ENCODE measurements around the gene C1orf105. TPM values are rescaled to one million over a fixed set of nuclear protein-coding genes. Genes with fewer than 3 reads are reported as not detected.

The C1orf105 gene
- polyA plus RNA-seq, 1 donor, result 111 TPM

DNA sequence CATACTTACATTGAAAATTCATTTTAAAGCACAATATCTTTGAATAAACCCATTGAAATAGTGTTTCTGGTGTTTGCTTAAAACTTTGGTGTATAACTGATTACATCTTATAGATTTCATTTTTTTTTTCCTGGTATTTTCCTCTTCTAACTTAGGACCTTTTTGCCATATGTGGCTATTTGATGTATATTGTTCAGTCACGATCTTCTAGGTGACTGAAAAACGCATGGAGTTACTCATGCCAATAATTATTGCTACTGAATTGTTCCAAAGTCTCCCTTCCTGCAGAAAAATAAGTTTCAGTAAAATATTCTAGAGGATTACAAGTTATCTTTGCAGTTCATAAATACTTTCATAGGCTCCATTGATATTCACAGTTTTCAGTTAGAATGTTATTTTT, 22.9 kb upstream of the C1orf105 start:
- no peak for DNase-seq

DNA sequence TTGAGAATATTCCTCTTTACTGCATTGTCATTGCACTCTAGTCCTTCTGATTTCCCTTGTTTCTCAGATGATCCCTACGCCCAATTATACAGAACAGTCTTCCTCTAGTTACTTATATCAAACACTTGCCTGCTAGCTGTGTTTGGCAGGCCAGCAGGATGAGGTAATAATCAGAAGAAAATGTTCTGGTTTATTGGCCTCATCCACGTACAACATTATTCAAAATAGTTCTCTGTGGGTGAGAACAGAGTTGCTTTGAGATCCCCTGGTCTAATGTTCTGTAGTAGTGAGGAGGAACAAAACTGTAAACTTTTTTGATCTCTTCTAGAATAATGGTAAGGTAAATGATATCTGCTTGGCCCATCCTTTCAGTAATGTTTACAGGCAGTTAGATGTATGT, 22.3 kb upstream of the C1orf105 start:
- DNase-seq, result no peak

DNA sequence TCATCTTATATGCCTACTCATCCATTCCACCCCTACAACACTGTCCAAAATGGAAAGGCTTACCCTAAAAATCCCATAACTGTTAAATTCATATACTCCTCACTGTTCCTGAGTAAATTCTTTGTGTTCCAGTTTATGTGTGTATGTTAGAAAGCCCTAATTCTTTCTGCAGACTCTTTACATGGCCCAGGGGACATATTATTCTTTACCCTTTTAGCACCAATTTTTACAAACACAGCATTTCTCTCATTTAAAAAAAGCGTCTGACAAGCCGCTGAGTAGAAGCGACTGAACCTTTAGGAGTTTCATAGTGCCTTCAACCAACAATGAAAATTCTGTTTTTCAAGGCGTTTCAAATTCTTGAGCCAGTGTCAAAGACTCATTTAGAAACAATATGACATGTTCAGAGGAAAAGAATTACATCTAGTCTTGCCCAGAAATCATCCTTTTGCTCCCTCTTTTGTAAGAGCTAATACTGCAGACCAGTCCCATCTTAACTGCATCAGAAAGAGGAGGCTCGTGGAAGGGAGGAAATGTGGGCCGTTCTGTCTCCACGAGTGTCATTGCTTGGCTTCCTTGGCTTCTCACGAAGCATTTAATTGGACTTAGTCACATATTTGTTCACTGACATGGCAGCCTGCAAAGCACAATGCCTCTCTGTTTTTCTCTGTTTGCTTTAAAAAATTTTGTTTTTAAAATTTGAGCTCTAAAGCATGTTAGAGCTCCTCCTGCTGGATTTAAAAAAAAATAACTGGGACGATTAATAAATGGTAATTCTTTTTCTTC, 21.3 kb upstream of the C1orf105 start:
- peak; percentile 87 for DNase-seq

DNA sequence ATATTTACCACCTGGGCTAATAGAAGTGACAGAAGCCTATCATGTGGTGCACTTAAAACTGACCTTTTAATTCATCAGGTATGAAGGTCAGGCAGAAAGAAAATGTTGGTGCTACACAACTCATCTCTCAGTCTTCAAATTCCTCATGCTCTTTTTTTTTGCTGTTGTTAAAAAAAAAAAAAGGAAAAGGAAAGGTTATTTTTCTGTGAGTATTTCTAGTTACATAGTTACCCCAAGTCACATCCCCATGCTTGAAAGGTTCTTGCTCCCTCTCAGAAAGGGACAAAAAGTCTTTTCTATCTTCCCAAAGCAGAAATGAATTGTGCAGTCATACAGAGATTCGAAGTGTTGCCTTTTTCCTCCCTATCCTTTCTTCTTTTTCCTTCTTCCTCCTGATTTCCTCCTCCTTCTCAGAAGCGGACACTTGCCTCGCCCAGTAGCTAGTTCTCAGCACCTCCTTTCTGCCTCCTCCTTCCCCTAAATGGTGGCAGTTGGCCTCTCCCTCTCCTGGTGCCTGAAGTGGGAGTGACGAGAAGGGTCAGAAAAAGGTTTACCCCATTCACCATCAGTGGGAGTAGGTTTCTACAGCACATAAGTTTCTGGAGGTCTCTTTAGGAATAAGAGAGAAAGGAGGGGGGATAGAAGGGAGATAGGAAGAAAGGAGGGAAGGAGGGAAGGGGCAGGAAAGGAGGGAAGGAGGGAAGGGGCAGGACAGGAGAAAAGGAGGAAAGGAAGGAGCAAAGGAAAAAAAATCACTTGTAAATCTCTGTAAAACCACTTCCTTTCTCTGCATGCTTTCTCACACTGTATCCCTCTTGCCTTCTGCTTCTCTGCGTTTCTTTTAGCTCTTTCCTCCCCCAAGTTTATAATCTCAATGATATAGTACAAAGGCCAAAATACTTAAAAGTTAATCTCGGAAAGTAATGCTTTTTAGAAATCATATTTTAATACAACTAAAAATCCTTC, 20.4 kb upstream of the C1orf105 start:
- no peak for DNase-seq

DNA sequence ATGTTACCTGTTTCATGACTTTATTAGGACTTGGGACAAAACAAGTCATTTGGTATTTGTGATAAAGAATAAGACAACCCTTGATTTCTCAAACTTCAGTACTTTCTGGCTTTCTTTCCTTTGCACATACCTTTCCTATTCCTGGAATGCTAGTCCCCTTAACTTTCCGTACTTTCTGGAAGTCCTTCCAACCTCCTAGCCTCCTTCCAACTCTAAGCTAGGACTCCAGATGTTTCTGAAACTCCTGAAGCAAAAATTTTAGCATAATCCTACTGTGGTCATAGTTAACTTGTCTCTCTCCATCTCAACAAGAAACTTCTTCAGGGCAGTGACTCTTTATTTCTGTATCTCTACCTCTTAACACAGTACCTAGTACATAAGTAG, 19.8 kb upstream of the C1orf105 start:
- DNase-seq, result peak; percentile 69

DNA sequence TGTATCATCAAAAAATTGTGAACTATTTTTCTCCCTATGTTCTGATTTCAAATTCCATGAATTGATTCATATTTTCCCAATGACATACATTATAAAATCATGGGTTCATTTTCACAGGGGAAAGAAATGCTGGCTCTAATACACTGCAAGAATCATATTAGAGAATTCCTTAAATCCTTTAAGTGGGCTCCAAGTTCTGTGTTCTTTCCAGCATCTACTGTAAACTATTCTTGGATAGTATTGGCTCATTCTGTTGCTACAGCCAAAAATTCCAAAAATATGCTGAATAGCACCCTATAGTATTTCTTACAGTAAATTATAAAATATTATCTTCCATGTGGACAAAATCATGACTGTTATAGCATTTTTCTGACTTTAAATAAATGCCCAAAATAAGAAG, 19.0 kb upstream of the C1orf105 start:
- DNase-seq, result peak; percentile 55

DNA sequence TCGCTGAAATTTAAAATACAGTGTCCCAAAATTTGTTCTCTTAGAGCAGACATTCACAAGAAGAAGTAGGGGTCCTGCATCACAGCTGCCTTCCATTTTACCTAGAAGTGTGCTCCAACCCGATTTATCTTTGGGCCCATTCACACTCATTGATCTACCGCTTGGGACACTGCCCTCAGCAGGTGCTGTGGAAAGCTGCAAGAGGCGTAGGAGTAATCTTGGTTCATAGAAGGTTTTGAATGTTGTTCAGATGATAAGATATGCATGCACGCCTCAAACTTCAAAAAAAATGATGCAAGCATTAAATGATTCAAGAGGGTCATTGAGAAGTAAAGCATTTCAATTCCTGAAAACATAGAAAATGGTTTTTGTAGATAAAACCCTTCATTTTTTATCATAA, 18.6 kb upstream of the C1orf105 start:
- peak; percentile 54 for DNase-seq

DNA sequence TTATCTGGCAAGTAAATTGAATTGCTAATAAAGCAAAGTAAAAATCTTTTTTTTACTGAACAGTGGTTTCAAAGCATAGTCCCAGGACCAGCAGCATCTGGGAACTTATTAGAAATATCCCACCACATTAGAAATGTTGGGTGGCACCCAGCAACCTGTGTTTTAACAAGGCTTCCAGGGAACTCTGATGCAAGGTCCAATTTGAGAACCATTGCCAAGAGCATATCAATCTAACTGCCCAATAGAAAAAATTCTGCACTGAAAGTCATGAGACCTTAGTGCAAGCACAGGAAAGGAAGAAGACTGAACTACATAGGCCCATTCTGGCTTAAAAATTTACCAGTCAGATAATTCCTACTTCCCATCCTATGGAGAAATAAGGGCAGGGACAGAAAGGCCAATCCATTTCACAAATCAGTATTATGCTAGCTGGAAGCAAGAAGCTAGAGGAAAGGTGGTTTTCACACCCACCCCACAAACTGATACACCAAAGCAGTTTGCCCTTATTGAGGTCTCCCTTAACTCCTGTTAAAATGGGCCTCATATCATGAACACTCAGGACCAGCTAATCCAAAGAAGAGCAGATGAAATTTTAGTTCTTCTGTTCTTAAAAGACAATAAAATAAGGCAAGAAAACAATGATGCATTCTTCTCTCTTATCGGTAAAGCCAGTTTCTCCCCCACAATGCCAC, 17.5 kb upstream of the C1orf105 start:
- no peak for DNase-seq

DNA sequence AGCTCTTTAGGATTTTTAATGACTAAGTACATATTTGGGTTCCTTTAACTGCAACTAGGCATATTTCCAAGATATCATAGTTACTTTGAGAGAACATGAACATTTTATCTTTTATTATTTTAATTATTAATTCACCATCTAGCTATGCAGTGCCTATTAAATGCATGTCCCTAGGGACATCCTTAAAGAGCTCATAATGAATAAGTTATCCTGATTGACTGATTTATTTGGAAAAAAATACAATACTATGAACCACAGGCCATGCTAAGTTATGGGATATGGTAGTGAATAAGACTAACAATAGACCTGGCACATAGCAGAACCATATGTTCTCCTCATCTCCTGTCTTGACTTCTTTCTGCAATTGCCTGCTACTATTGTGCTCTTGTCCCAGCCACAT, 16.4 kb upstream of the C1orf105 start:
- no peak for DNase-seq

DNA sequence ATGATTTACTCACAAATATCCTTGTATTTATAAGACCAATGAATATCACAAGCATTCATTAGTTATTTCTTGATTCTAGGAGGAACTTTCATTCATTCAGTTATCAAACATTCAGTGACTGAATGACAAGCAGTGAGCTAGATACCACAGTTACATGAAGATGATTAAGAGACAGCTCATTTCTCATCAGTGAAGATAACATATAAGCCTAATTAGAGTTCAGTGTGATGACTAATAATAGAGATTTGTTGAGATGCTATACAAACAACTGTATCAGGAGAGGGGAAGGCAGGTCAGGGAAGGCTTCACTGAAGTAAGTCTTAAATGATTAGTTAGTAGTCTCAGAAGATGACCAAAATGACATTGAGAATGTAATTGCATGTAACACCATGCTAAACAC, 14.6 kb upstream of the C1orf105 start:
- no peak for DNase-seq

DNA sequence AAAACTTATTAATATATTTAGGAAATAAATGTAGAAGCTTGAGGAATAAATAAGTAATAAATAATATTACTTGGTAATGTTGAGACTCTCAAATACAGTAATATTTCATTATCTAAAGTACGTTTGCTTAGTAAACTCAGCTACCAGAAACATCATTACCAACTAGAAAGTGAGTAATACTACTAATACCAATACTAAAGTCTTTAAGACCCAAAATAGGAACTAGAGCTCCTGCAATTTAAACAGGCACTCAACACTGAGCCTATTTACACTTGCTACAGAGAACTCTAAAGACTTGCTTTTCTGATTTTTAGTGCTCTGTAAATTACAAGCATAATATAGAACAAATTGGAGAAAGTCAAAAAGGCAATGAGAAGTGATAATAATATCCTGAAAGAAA, 13.5 kb upstream of the C1orf105 start:
- DNase-seq, result no peak

DNA sequence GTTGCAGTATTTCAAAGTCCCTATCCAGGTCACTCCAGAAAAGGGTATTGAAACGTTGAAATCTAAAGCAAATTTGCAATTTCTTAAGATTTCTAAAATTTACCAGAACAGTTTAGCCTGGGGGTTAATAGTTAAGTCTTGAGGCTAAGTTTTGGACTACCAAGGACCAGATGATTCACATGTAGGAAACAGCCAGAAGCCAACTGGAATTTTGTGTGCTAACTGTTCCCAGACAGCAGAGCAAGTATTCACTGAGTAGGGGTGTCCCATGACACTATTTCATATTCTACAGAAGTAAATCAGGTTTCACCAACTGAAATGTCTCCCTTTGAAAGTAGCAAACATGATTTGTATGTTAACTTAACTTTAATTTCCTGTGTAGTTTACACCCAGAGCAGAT, 11.5 kb upstream of the C1orf105 start:
- DNase-seq, result no peak

DNA sequence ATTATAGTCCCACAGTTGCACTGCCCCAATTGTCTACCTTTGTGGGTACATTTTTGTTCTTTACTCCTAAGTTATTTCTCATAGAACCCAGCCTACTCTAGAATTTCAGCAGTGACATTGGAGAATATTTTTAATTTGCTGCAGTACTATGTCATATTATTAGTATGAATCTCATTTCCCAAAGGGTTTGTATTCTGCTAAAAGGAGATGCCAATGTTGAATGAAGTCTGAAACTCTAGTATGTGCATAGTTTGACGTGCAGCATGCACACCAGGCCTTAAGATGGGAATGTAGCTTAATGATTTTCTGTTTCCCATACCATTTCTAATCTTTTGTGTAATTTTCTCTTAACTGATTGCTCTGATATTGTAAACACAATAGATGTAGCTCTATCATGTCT, 10.5 kb upstream of the C1orf105 start:
- DNase-seq, result no peak

DNA sequence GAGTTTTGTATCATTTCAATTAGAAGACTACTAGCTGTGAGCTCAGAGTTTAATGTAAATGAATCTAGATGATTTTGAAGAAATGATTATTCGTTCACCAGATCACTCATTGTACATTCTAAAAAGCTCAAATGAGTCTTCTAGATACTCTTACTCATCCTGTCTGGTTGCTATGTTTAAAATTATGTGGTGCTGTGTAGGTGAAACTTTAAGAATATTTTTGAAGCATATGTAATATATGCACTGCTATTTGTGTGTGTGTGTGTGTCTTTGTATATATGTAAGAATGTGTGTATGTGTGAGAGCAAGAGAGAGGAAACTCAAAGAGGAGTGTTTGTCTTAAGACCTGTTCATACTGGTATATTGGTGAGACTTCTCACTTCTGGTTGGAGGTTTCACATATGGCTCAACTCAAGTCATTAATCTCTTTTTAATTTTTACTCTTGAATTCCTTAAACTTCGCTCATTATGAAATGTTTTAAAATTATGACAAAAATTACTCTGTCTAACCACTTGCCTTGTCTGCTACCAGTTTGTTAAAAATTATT, 8.6 kb upstream of the C1orf105 start:
- DNase-seq, result no peak

DNA sequence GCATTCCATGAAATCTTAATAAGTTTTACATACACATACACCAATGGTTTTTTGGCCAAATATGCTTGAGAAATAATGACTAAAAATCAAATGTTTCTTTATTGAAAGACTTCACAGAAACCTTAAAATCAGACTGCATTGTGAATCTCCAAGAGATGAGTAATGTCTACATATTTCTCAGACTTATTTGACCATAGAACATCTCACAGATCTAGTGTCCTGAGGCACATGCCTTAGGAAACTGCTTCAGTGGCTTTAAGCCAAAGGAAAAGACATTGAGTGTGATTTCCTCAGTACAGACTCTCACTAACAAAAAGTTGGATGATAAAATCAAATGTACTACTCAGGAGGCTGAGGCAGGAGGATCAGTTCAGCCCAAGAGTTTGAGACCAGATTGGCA, 6.2 kb upstream of the C1orf105 start:
- no peak for DNase-seq

DNA sequence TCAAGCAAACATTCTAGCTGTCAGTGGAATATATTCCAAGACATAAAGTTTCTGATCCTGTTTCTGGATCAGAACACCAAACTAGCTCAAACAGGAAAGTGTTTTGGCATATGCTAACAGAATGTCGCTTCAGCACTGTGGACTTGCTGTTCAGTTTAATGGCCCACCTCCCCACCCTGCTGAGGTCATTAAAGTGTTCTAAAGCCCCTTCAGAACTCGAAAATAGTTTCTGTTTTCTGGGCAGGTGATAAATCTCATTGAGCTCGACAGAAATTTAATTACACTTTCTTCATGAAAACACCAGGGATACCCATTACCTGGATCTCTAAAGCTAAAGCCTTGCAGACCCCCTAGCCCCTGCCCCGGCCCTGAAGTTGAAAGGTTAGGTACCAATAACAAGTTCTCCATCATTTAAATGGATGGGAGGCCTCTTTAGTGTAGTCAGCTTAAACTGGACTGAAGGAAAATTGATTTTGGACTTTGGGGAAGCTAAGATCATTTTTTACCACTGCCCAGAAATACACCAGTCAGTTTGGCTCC, 3.9 kb upstream of the C1orf105 start:
- DNase-seq, result no peak

DNA sequence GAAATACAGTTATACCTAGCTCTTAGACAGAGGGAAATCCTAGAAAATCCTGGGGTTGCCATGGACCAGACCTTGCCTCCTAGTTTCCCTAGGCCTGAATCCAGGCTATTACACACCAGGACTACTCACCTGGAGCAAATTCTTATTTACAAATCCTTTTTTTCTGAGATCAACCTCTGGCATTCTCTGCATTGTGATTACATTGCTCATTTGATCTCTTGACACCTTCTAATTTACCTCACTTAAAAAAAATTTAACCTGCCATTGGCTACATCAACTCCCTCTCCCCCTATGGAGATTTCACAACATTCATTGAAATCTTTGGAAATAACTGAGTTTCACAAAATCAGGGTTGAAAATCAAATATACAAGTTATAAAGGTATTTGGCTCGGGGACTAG, 2.9 kb upstream of the C1orf105 start:
- no peak for DNase-seq

DNA sequence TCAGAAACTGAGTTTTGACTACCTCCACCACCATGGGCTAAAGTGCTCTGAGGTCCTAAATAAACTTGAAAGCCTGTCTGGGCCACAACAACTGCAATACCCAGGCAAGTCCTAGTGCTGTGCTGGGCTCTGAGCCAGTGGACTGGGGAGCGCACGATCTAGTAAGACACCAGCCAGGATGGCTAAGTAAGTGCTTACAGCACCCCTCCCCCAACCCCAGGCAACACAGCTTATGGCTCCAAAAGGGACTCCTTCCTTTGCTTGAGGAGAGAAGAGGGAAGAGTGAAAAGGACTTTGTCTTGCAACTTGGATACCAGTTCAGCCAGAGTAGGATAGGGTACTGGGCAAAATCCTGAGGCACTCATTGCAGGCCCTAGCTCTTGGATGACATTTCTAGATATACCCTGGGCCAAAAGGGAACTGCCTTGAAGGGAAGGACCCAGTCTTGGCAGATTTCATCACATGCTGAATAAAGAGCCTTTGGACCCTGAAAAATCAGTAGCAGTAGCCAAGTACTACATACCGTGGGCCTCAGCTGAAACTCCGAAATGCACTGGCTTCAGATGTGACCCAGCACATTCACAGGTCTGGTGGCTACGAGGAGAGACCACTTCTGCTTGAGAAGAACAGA, 1.6 kb downstream of the C1orf105 start:
- no peak for DNase-seq

DNA sequence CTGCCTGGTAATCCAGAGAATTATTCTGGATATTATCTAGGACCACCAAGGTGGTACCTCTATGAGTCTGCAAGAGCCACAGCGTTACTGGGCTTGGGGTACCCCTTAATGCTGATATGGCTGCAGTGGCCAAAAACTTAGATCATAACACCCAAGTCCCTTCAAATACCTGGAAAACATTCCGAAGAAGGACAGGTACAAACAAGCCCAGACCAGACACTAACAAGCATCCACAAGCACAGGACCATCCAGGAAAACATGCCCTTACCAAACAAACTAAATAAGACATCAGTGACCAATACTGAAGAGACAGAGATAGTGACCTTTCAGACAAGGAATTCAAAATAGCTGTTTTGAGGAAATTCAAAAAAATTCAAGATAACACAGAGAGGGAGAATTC, 2.9 kb downstream of the C1orf105 start:
- no peak for DNase-seq

DNA sequence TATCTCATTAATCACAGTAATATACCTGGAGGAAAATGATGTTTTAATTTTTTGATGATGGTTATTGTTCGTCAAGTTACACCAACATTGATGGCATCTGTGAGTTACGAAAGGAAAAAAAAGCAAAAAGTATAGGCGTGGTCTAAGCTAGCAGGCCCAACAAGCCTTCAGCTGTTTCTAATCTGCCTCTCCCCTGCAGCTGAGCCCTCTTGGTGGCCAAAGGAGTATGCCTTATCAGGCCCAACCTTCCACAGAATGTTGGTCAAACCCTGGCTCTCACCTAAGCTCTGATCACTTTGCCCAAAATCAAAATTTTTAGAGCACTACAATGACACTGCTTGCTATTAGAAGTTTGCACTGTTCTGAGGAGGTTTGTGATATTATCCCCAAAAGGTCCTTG, 4.9 kb downstream of the C1orf105 start:
- no peak for DNase-seq

DNA sequence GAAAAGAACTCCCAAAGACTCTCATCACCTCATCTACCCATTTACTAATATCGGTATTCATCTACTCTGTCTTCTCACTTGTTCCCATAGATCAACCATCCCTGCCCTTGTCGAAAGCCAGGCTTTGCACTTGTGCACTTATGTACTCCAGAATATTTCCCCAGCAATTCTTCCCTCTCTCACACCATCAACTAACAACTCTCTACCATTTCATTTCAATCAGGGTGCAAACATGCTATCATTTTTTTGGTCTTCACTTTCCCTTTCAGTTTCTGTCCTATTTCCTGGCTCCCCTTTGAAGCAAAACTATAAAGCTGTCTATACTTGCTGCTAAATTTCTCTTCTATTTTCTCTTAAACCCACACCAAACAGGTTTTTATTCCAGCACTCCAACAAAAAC, 6.7 kb downstream of the C1orf105 start:
- no peak for DNase-seq

Data from hindlimb muscle (tissue), 1 donor.